Fibroblast of mammary gland (primary cell): ENCODE results near the gene PIGQ.

ENCODE experiments used
- DNase-seq: peaks from one replicate; pipeline ENCODE4 v3.0.0-alpha.2; 2010; ENCODE audit warnings: low read depth
- H3K4me3 ChIP-seq: 2 replicates; pipeline ENCODE4 v1.5.1; 2011; ENCODE audit warnings: low read depth, mild to moderate bottlenecking, low read length, moderate library complexity; ENCODE audit not compliant: control insufficient read depth
- CTCF ChIP-seq: conservative IDR thresholded peaks from 2 replicates; pipeline ENCODE4 v1.5.1; 2011; ENCODE audit warnings: low read depth, low read length, inconsistent platforms; ENCODE audit not compliant: control insufficient read depth, insufficient read depth

The PIGQ gene

GRCh38 chr16:578870-579405 lies 9.2 kb downstream of the PIGQ start:
- DNase-seq, result peak; percentile 76
- TF ChIP-seq CTCF, result peak; percentile 77
- peak overlapping the region; percentile 20 for H3K4me3 ChIP-seq

DNA sequence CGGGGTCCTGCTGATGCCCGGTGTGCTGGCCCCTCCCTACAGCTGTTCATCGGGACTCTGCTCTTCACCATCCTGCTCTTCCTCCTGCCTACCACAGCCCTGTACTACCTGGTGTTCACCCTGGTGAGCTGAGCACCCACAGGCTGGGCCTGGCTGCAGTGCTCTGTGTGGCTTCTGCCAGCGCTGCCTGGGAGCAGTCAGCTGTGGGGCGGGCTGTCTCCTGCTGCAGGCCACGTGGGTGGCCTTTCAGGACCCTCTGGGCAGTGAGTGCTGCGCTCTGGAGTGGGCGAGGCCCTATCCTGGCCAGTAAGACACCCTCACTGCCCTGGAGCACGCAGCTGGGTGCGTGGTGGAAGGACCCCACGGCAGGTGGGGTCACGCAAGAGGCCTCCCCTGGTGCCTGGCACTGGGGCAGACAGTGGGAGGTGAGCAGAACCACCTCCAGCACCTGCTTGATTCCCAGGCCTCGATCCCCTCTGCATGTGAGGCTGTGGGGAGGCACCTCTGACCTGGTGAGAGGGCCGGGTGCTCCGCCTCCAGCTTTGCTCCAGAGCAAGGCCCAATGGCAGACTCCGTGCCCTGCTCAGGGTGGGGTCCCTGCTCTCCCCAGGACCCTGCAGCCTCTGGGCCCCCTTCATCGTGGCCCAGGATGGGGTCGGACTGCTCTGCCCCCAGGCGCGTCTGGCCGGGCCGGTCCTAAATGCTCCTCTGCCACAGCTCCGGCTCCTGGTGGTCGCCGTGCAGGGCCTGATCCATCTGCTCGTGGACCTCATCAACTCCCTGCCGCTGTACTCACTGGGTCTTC lies 10.6 kb downstream of the PIGQ start:
- no peak overlapping the region for H3K4me3 ChIP-seq
- no peak for DNase-seq
- TF ChIP-seq CTCF, result no peak

- DNase-seq, result no peak
- H3K4me3 ChIP-seq, result no peak overlapping the region
- TF ChIP-seq CTCF, result no peak
Observed at GRCh38 chr16:580946-581498, 11.3 kb downstream of the PIGQ start.

- no peak overlapping the region for H3K4me3 ChIP-seq
- no peak for DNase-seq
- TF ChIP-seq CTCF, result no peak
Observed at GRCh38 chr16:582218-582613, 12.4 kb downstream of the PIGQ start.

- no peak for TF ChIP-seq CTCF
- no peak for DNase-seq
- no peak overlapping the region for H3K4me3 ChIP-seq
Observed at GRCh38 chr16:582614-583331, 13.0 kb downstream of the PIGQ start.

- no peak for TF ChIP-seq CTCF
- H3K4me3 ChIP-seq, result no peak overlapping the region
- DNase-seq, result no peak
Observed at GRCh38 chr16:583470-583814, 13.7 kb downstream of the PIGQ start.
